SK-N-SH (cell line): Measurements from ENCODE around the gene XRN1. TPM values are rescaled to one million over a fixed set of nuclear protein-coding genes. Genes with fewer than 3 reads are reported as not detected.
"Not testable (repeated sequence)": the region's sequence is repeated elsewhere in the genome, so short reads cannot be mapped to it uniquely, and the experiment has no call there.

Experiments used
- CTCF ChIA-PET: fragments of 300-600, 350-600 bp; formaldehyde crosslinking; extraction: SDS; loops from one replicate; lab custom pipeline; 2021; lab: Yijun Ruan, JAX
- POLR2A ChIA-PET: fragments of 350-600 bp; sonication (Branson Sonifier 250); formaldehyde crosslinking; extraction: SDS; loops from one replicate; lab custom pipeline; 2020; ENCODE audit warnings: antibody characterized with exemption, inconsistent platforms; lab: Yijun Ruan, JAX
- DNase-seq: peaks from one replicate; pipeline ENCODE4 v3.0.0; 2012
- H2AFZ ChIP-seq: fragments of 200-600 bp; sonication (generic); 2 replicates; pipeline ENCODE4 v1.8.1; 2016; ENCODE audit warnings: antibody characterized with exemption, mild to moderate bottlenecking, low read depth
- H3F3A ChIP-seq: fragments of 200-600 bp; sonication (generic); replicated peaks from 2 replicates; pipeline ENCODE3; 2016; ENCODE audit warnings: antibody characterized with exemption, mild to moderate bottlenecking; ENCODE audit not compliant: insufficient read depth
- H3K27ac ChIP-seq, 2 experiments: fragments of 200-500 bp in 1 of 2; fragments of 200-600 bp in 1 of 2; sonication (Bioruptor generic) in 1 of 2; sonication (generic), shearing (Covaris generic) in 1 of 2; 2 replicates each; pipeline versions ENCODE4 v1.5.1 to v1.6.1; 2014 to 2016; ENCODE audit warnings: low read depth in 2 of 2, inconsistent platforms in 1 of 2, low read length in 1 of 2, mild to moderate bottlenecking in 1 of 2, mixed read lengths in 1 of 2
- H3K27me3 ChIP-seq: fragments of 200-600 bp; sonication (generic), shearing (Covaris generic); 2 replicates; pipeline ENCODE4 v1.6.1; 2016; ENCODE audit warnings: mixed run types; ENCODE audit not compliant: insufficient read depth
- H3K36me3 ChIP-seq, 2 experiments: fragments of 200-500 bp in 1 of 2; fragments of 200-600 bp in 1 of 2; sonication (Bioruptor generic) in 1 of 2; sonication (generic) in 1 of 2; replicated peaks in 1 of 2; 2 replicates each; pipeline versions ENCODE3 to v1.5.1; 2014 to 2016; ENCODE audit warnings: low read length in 1 of 2, mild to moderate bottlenecking in 1 of 2; ENCODE audit not compliant: insufficient read depth in 2 of 2, control insufficient read depth in 1 of 2
- H3K4me1 ChIP-seq, 2 experiments: fragments of 200-500 bp in 1 of 2; fragments of 200-600 bp in 1 of 2; sonication (Bioruptor generic) in 1 of 2; sonication (generic), shearing (Covaris generic) in 1 of 2; 2 replicates each; pipeline versions ENCODE4 v1.5.1 to v1.6.1; 2014 to 2016; ENCODE audit warnings: low read depth in 1 of 2, low read length in 1 of 2, mixed run types in 1 of 2; ENCODE audit not compliant: insufficient read depth in 2 of 2, control insufficient read depth in 1 of 2
- H3K4me2 ChIP-seq: fragments of 200-600 bp; sonication (generic), shearing (Covaris generic); 2 replicates; pipeline ENCODE4 v1.6.1; 2017; ENCODE audit warnings: mixed run types
- H3K4me3 ChIP-seq, 2 experiments: fragments of 200-500 bp in 1 of 2; fragments of 200-600 bp in 1 of 2; sonication (Bioruptor generic) in 1 of 2; sonication (generic), shearing (Covaris generic) in 1 of 2; 2 replicates each; pipeline versions ENCODE4 v1.5.1 to v1.8.1; 2014 to 2016; ENCODE audit warnings: low read depth in 2 of 2, inconsistent platforms in 1 of 2, low read length in 1 of 2, mild to moderate bottlenecking in 1 of 2, mixed read lengths in 1 of 2, moderate library complexity in 1 of 2
- H3K79me2 ChIP-seq: fragments of 200-600 bp; sonication (generic); 2 replicates; pipeline ENCODE4 v1.8.1; 2017; ENCODE audit warnings: mild to moderate bottlenecking; ENCODE audit not compliant: insufficient read depth
- H3K9ac ChIP-seq: fragments of 200-600 bp; sonication (generic); 2 replicates; pipeline ENCODE4 v1.6.1; 2017; ENCODE audit warnings: mixed run types
- H3K9me2 ChIP-seq: fragments of 200-600 bp; sonication (generic); 2 replicates; pipeline ENCODE4 v1.6.1; 2017; ENCODE audit warnings: mixed run types
- H3K9me3 ChIP-seq: fragments of 200-600 bp; sonication (generic); 2 replicates; pipeline ENCODE4 v1.6.1; 2017; ENCODE audit warnings: mixed run types, mild to moderate bottlenecking, moderate library complexity
- H4K20me1 ChIP-seq: fragments of 200-600 bp; sonication (generic); 2 replicates; pipeline ENCODE4 v1.6.1; 2017; ENCODE audit warnings: mild to moderate bottlenecking, mixed run types; ENCODE audit not compliant: insufficient read depth
- CHD2 ChIP-seq: fragments of 150-350 bp; IDR thresholded peaks from 2 replicates; pipeline ENCODE4 v1.6.1; 2018; ENCODE audit warnings: low read length; ENCODE audit not compliant: partially characterized antibody
- ELF1 ChIP-seq: IDR thresholded peaks from 2 replicates; pipeline ENCODE4 v1.4.0; 2012
- EP300 ChIP-seq, 2 experiments: IDR thresholded peaks; 2 replicates each; pipeline versions ENCODE4 v1.4.0 to v1.6.1; 2012; ENCODE audit warnings: borderline replicate concordance in 1 of 2, low read depth in 1 of 2, low read length in 1 of 2
- EZH2phosphoT487 ChIP-seq: fragments of 200-600 bp; sonication (generic); IDR thresholded peaks from 2 replicates; pipeline ENCODE4 v1.6.1; 2017; ENCODE audit warnings: low read depth, mixed run types, mild to moderate bottlenecking, antibody characterized with exemption, moderate library complexity, borderline replicate concordance
- FOXJ3 ChIP-seq: sonication (generic); formaldehyde crosslinking; IDR thresholded peaks from 2 replicates; pipeline ENCODE4 v1.5.1; 2020; ENCODE audit warnings: mild to moderate bottlenecking, missing genetic modification reagents
- FOXM1 ChIP-seq: IDR thresholded peaks from 2 replicates; pipeline ENCODE4 v1.4.0; 2012; ENCODE audit warnings: low read depth, mild to moderate bottlenecking
- IRF3 ChIP-seq: fragments of 150-350 bp; IDR thresholded peaks from 2 replicates; pipeline ENCODE4 v1.6.1; 2016; ENCODE audit warnings: mild to moderate bottlenecking, low read depth, low read length
- JUND ChIP-seq: IDR thresholded peaks from 2 replicates; pipeline ENCODE4 v1.4.0; 2012
- MAX ChIP-seq: IDR thresholded peaks from 2 replicates; pipeline ENCODE4 v1.4.0; 2012; ENCODE audit warnings: low read depth
- MEF2A ChIP-seq: IDR thresholded peaks from 2 replicates; pipeline ENCODE4 v1.4.0; 2012; ENCODE audit warnings: low read depth, borderline replicate concordance
- MXI1 ChIP-seq: IDR thresholded peaks from 2 replicates; pipeline ENCODE4 v1.6.1; 2012; ENCODE audit warnings: mild to moderate bottlenecking, low read depth, low read length, improper control_type of control experiment
- NFIC ChIP-seq: IDR thresholded peaks from 2 replicates; pipeline ENCODE4 v1.4.0; 2012; ENCODE audit warnings: borderline replicate concordance
- RAD21 ChIP-seq: IDR thresholded peaks from 2 replicates; pipeline ENCODE4 v1.6.1; 2012; ENCODE audit warnings: mild to moderate bottlenecking, low read length
- RCOR1 ChIP-seq: fragments of 150-350 bp; IDR thresholded peaks from 2 replicates; pipeline ENCODE4 v1.6.1; 2017; ENCODE audit warnings: antibody characterized with exemption, low read length
- RFX5 ChIP-seq: IDR thresholded peaks from 2 replicates; pipeline ENCODE4 v1.6.1; 2012; ENCODE audit warnings: mild to moderate bottlenecking, improper control_type of control experiment, low read length
- SMC3 ChIP-seq: IDR thresholded peaks from 2 replicates; pipeline ENCODE4 v1.6.1; 2012; ENCODE audit warnings: low read depth, low read length, improper control_type of control experiment
- TCF12 ChIP-seq: IDR thresholded peaks from 2 replicates; pipeline ENCODE4 v1.4.0; 2012
- YY1 ChIP-seq: IDR thresholded peaks from 2 replicates; pipeline ENCODE4 v1.4.0; 2012; ENCODE audit warnings: low read depth, mild to moderate bottlenecking
- WGBS: methylation state at CpG from one replicate; pipeline ENCODE4 v1.1.6; 2017; ENCODE audit warnings: low lambda C conversion rate; 5-methylcytosine and 5-hydroxymethylcytosine counted together
- polyA plus RNA-seq, 3 experiments: library from polyadenylated mRNA; depleted of rRNA; stranded (reverse); fragments of >200 nt; gene quantifications; 2 replicates each; pipeline ENCODE4 v1.2.3, GENCODE V29; 2012

XRN1 gene
- polyA plus RNA-seq, 1 of the 3 experiments (the other 2 are of a cell fraction): 2.7 TPM

- H3K27ac ChIP-seq, H3K36me3 ChIP-seq, H3K4me1 ChIP-seq, CTCF ChIA-PET, H3K4me3 ChIP-seq, H2AFZ ChIP-seq, H3K4me2 ChIP-seq, H4K20me1 ChIP-seq, H3K27me3 ChIP-seq, DNase-seq, H3K9ac ChIP-seq, POLR2A ChIA-PET, H3K9me2 ChIP-seq, H3F3A ChIP-seq, H3K9me3 ChIP-seq: not testable (repeated sequence)
- H3K79me2 ChIP-seq: peaks cover 86% of the 10 kb centered on the region
- WGBS: 93% methylated on average over 15 of the region's 15 CpGs
Observed at GRCh38 chr3:142439499-142440220, 8.2 kb downstream of the XRN1 start.

GRCh38 chr3:142438096-142438495, 9.7 kb downstream of the XRN1 start:
- WGBS: 96% methylated on average over 11 of the region's 11 CpGs
- H3K9ac ChIP-seq, H4K20me1 ChIP-seq, H3K4me2 ChIP-seq, H3K9me3 ChIP-seq, H3K4me3 ChIP-seq, H3K27me3 ChIP-seq, H3K9me2 ChIP-seq, H3F3A ChIP-seq, H3K4me1 ChIP-seq, H2AFZ ChIP-seq, POLR2A ChIA-PET, H3K27ac ChIP-seq, DNase-seq: not testable (repeated sequence)
- H3K36me3 ChIP-seq: peaks cover 0 to 13% of the 10 kb centered on the region in 2 experiments
- CTCF ChIA-PET: interaction anchor here (1.0 kb wide), 1 partner anchor 10 kb away, joined by 3 read pairs; the partner anchor contains the start of gene XRN1
- peaks cover 81% of the 10 kb centered on the region for H3K79me2 ChIP-seq

- Histone ChIP-seq H3K9me3 (no peaks in the 10 kb centered on the region), H2AFZ (no peak overlapping the region), H3K79me2 (peaks cover 75% of the 10 kb centered on the region), H3K36me3 (peaks cover 6 to 17% of the 10 kb centered on the region in 2 experiments), H3K9ac (no peak overlapping the region), H3K4me3 (no peak overlapping the region), H3K27me3 (no peaks in the 10 kb centered on the region), H4K20me1 (peaks cover 5% of the 10 kb centered on the region; the same call in 1 of the 2 replicates), H3K9me2 (no peaks in the 10 kb centered on the region), H3K27ac (no peak overlapping the region), H3F3A (peaks cover 8% of the 10 kb centered on the region), H3K4me2 (no peak overlapping the region), H3K4me1 (no peaks in the 10 kb centered on the region)
- CTCF ChIA-PET: interaction anchor here (0.8 to 1.0 kb wide), 2 partner anchors 11 to 16 kb away, joined by 3 to 4 read pairs; partner anchors contain the start of gene XRN1
- DNase-seq: no peak
- TF ChIP-seq FOXJ3 (no peak), RCOR1 (no peak), IRF3 (no peak), FOXM1 (no peak), YY1 (no peak), JUND (no peak), MAX (no peak), RFX5 (no peak), MEF2A (no peak), NFIC (no peak), EZH2phosphoT487 (no peak), MXI1 (no peak), SMC3 (no peak), CHD2 (no peak), ELF1 (no peak), EP300 (IDR thresholded peaks at IDR 0.05; ENCODE audit: borderline replicate concordance in 1 of 2, low read depth in 1 of 2, low read length in 1 of 2) (no peak), TCF12 (no peak), RAD21 (no peak)
- POLR2A ChIA-PET: no interaction called here
Observed at GRCh38 chr3:142436951-142437585, 10.8 kb downstream of the XRN1 start.
